Femur (tissue), 1 donor: ENCODE results near the gene CHRNA1.

Source experiments
- DNase-seq: peaks from one replicate; pipeline ENCODE4 v3.0.0-alpha.2; 2017

The CHRNA1 gene

GRCh38 chr2:174781996-174782395 lies 17.7 kb upstream of the CHRNA1 start:
- DNase-seq: no peak

GRCh38 chr2:174781298-174781697 lies 17.0 kb upstream of the CHRNA1 start:
- DNase-seq: no peak

GRCh38 chr2:174780856-174781255 lies 16.6 kb upstream of the CHRNA1 start:
- no peak for DNase-seq

GRCh38 chr2:174780191-174780840 lies 16.0 kb upstream of the CHRNA1 start:
- DNase-seq: no peak

- no peak for DNase-seq
These were observed 15.2 kb upstream of the CHRNA1 start for GRCh38 chr2:174779361-174779928.

- peak; percentile 88 for DNase-seq
These were observed 14.1 kb upstream of the CHRNA1 start for GRCh38 chr2:174778085-174778981.

GRCh38 chr2:174777347-174778084 lies 13.2 kb upstream of the CHRNA1 start:
- DNase-seq: no peak

- no peak for DNase-seq
These were observed 12.4 kb upstream of the CHRNA1 start for GRCh38 chr2:174776675-174777074.

GRCh38 chr2:174776223-174776622 lies 12.0 kb upstream of the CHRNA1 start:
- no peak for DNase-seq

- DNase-seq: no peak
These were observed 11.3 kb upstream of the CHRNA1 start for GRCh38 chr2:174775571-174775980.

- DNase-seq: no peak
These were observed 10.6 kb upstream of the CHRNA1 start for GRCh38 chr2:174774886-174775285.

GRCh38 chr2:174773215-174773614 lies 8.9 kb upstream of the CHRNA1 start:
- DNase-seq: no peak

GRCh38 chr2:174772472-174772801 lies 8.2 kb upstream of the CHRNA1 start:
- DNase-seq: no peak

- DNase-seq: peak; percentile 85
These were observed 7.6 kb upstream of the CHRNA1 start for GRCh38 chr2:174771631-174772471.

GRCh38 chr2:174771136-174771535 lies 6.9 kb upstream of the CHRNA1 start:
- no peak for DNase-seq

- DNase-seq: no peak
These were observed 4.3 kb upstream of the CHRNA1 start for GRCh38 chr2:174768557-174768956.

GRCh38 chr2:174766271-174766670 lies 2.0 kb upstream of the CHRNA1 start:
- DNase-seq: no peak

GRCh38 chr2:174765576-174765975 lies 1.3 kb upstream of the CHRNA1 start:
- DNase-seq: no peak

- no peak for DNase-seq
These were observed 492 bp downstream of the CHRNA1 start for GRCh38 chr2:174763780-174764179.

GRCh38 chr2:174762464-174762863 lies 1.8 kb downstream of the CHRNA1 start:
- no peak for DNase-seq

GRCh38 chr2:174761837-174762236 lies 2.4 kb downstream of the CHRNA1 start:
- no peak for DNase-seq

- no peak for DNase-seq
These were observed 3.3 kb downstream of the CHRNA1 start for GRCh38 chr2:174760845-174761473.
